ENCODE data around the gene PRG3. TPM values are rescaled to one million over a fixed set of nuclear protein-coding genes. Genes with fewer than 3 reads are reported as not detected.
"Not testable (repeated sequence)": the region's sequence is repeated elsewhere in the genome, so short reads cannot be mapped to it uniquely, and the experiment has no call there.

Gene PRG3
- total RNA-seq, 1 experiment from 2014 or later, result not detected

- peaks cover 17% of the 10 kb centered on the region for H3K36me3 ChIP-seq
- not testable (repeated sequence) for DNase-seq (ENCODE audit: low read depth in 1 of 2, low spot score in 2 of 2); H3K9me3 ChIP-seq (replicated peaks); H3K27me3 ChIP-seq (replicated peaks); H3K4me1 ChIP-seq (replicated peaks); H3K4me3 ChIP-seq; H3K27ac ChIP-seq
Observed at GRCh38 chr11:57403003-57403801, 22.3 kb upstream of the PRG3 start.

- Histone ChIP-seq H3K9me3 (replicated peaks) (no peaks in the 10 kb centered on the region), H3K36me3 (peaks cover 9% of the 10 kb centered on the region), H3K4me1 (replicated peaks) (no peaks in the 10 kb centered on the region), H3K27ac (no peak overlapping the region), H3K4me3 (no peak overlapping the region), H3K27me3 (replicated peaks) (no peaks in the 10 kb centered on the region)
- DNase-seq (ENCODE audit: low read depth in 1 of 2, low spot score in 2 of 2), result no peak
Observed at GRCh38 chr11:57402188-57403002, 21.4 kb upstream of the PRG3 start.

GRCh38 chr11:57399972-57400578, 19.1 kb upstream of the PRG3 start:
- no peak for DNase-seq (ENCODE audit: low read depth in 1 of 2, low spot score in 2 of 2)
- Histone ChIP-seq H3K9me3 (replicated peaks) (no peaks in the 10 kb centered on the region), H3K27me3 (replicated peaks) (no peaks in the 10 kb centered on the region), H3K36me3 (no peaks in the 10 kb centered on the region), H3K4me1 (replicated peaks) (no peaks in the 10 kb centered on the region), H3K4me3 (no peak overlapping the region), H3K27ac (no peak overlapping the region)

- Histone ChIP-seq H3K9me3 (replicated peaks) (no peaks in the 10 kb centered on the region), H3K27ac (no peak overlapping the region), H3K4me1 (replicated peaks) (no peaks in the 10 kb centered on the region)
Observed at GRCh38 chr11:57399221-57399620, 18.3 kb upstream of the PRG3 start.

GRCh38 chr11:57397394-57397990, 16.5 kb upstream of the PRG3 start:
- H3K9me3 ChIP-seq (replicated peaks), result no peaks in the 10 kb centered on the region
- H3K27me3 ChIP-seq (replicated peaks), result peaks cover 2% of the 10 kb centered on the region; the same call in 1 of the 2 replicates
- no peak overlapping the region for H3K4me3 ChIP-seq
- H3K4me1 ChIP-seq (replicated peaks), result no peaks in the 10 kb centered on the region
- H3K36me3 ChIP-seq, result no peaks in the 10 kb centered on the region
- H3K27ac ChIP-seq, result no peak overlapping the region
- DNase-seq (ENCODE audit: low read depth in 1 of 2, low spot score in 2 of 2), result no peak

More at GRCh38 chr11:57399221-57399620, 18.3 kb upstream of the PRG3 start:
- Histone ChIP-seq H3K27me3 (replicated peaks) (no peaks in the 10 kb centered on the region), H3K4me3 (no peak overlapping the region), H3K36me3 (no peaks in the 10 kb centered on the region)
- no peak for DNase-seq (ENCODE audit: low read depth in 1 of 2, low spot score in 2 of 2)

- peaks cover 2% of the 10 kb centered on the region; the same call in 1 of the 2 replicates for H3K27me3 ChIP-seq (replicated peaks)
- H3K4me3 ChIP-seq, result no peak overlapping the region
- H3K4me1 ChIP-seq (replicated peaks), result no peaks in the 10 kb centered on the region
- no peaks in the 10 kb centered on the region for H3K9me3 ChIP-seq (replicated peaks)
- no peak overlapping the region for H3K27ac ChIP-seq
- H3K36me3 ChIP-seq, result no peaks in the 10 kb centered on the region
- no peak for DNase-seq (ENCODE audit: low read depth in 1 of 2, low spot score in 2 of 2)
Observed at GRCh38 chr11:57396744-57397143, 15.8 kb upstream of the PRG3 start.

- Histone ChIP-seq H3K27ac (no peak overlapping the region), H3K27me3 (replicated peaks) (peaks cover 2% of the 10 kb centered on the region; the same call in 1 of the 2 replicates), H3K9me3 (replicated peaks) (no peaks in the 10 kb centered on the region), H3K4me1 (replicated peaks) (no peaks in the 10 kb centered on the region), H3K4me3 (no peak overlapping the region), H3K36me3 (no peaks in the 10 kb centered on the region)
- DNase-seq (ENCODE audit: low read depth in 1 of 2, low spot score in 2 of 2), result no peak
Observed at GRCh38 chr11:57395905-57396623, 15.1 kb upstream of the PRG3 start.

- H3K36me3 ChIP-seq, result no peaks in the 10 kb centered on the region
- DNase-seq (ENCODE audit: low read depth in 1 of 2, low spot score in 2 of 2), result no peak
- H3K4me3 ChIP-seq, result no peak overlapping the region
- H3K4me1 ChIP-seq (replicated peaks), result no peaks in the 10 kb centered on the region
- H3K9me3 ChIP-seq (replicated peaks), result no peaks in the 10 kb centered on the region
- H3K27ac ChIP-seq, result no peak overlapping the region
- peaks cover 4% of the 10 kb centered on the region; the same call in 1 of the 2 replicates for H3K27me3 ChIP-seq (replicated peaks)
Observed at GRCh38 chr11:57394203-57394965, 13.4 kb upstream of the PRG3 start.

GRCh38 chr11:57392763-57393105, 11.8 kb upstream of the PRG3 start:
- Histone ChIP-seq H3K4me3 (no peak overlapping the region), H3K4me1 (replicated peaks) (no peaks in the 10 kb centered on the region), H3K36me3 (no peaks in the 10 kb centered on the region), H3K27me3 (replicated peaks) (peaks cover 4% of the 10 kb centered on the region; the same call in 1 of the 2 replicates), H3K9me3 (replicated peaks) (no peaks in the 10 kb centered on the region), H3K27ac (no peak overlapping the region)
- no peak for DNase-seq (ENCODE audit: low read depth in 1 of 2, low spot score in 2 of 2)

- no peak for DNase-seq (ENCODE audit: low read depth in 1 of 2, low spot score in 2 of 2)
- no peaks in the 10 kb centered on the region for H3K9me3 ChIP-seq (replicated peaks)
- H3K27me3 ChIP-seq (replicated peaks), result peaks cover 4% of the 10 kb centered on the region; the same call in 1 of the 2 replicates
- H3K27ac ChIP-seq, result no peak overlapping the region
- no peaks in the 10 kb centered on the region for H3K4me1 ChIP-seq (replicated peaks)
- no peak overlapping the region for H3K4me3 ChIP-seq
- no peaks in the 10 kb centered on the region for H3K36me3 ChIP-seq
Observed at GRCh38 chr11:57392066-57392762, 11.3 kb upstream of the PRG3 start.

GRCh38 chr11:57391539-57391938, 10.6 kb upstream of the PRG3 start:
- no peaks in the 10 kb centered on the region for H3K4me1 ChIP-seq (replicated peaks)
- peaks cover 4% of the 10 kb centered on the region; the same call in 1 of the 2 replicates for H3K27me3 ChIP-seq (replicated peaks)
- H3K36me3 ChIP-seq, result no peaks in the 10 kb centered on the region
- H3K4me3 ChIP-seq, result no peak overlapping the region
- no peaks in the 10 kb centered on the region for H3K9me3 ChIP-seq (replicated peaks)
- H3K27ac ChIP-seq, result no peak overlapping the region
- DNase-seq (ENCODE audit: low read depth in 1 of 2, low spot score in 2 of 2), result no peak

- H3K4me1 ChIP-seq (replicated peaks), result no peaks in the 10 kb centered on the region
- DNase-seq (ENCODE audit: low read depth in 1 of 2, low spot score in 2 of 2), result no peak
- no peak overlapping the region for H3K4me3 ChIP-seq
Observed at GRCh38 chr11:57391111-57391510, 10.2 kb upstream of the PRG3 start.

More at GRCh38 chr11:57391111-57391510, 10.2 kb upstream of the PRG3 start:
- Histone ChIP-seq H3K27ac (no peak overlapping the region), H3K36me3 (no peaks in the 10 kb centered on the region), H3K27me3 (replicated peaks) (peaks cover 4% of the 10 kb centered on the region), H3K9me3 (replicated peaks) (no peaks in the 10 kb centered on the region)

Measured in SJSA1 (cell line).